ENCODE measurements around the gene LRRC26.
A peak's percentile ranks its signal among the peaks of the same experiment; 100 is the strongest.

Gene LRRC26

DNA sequence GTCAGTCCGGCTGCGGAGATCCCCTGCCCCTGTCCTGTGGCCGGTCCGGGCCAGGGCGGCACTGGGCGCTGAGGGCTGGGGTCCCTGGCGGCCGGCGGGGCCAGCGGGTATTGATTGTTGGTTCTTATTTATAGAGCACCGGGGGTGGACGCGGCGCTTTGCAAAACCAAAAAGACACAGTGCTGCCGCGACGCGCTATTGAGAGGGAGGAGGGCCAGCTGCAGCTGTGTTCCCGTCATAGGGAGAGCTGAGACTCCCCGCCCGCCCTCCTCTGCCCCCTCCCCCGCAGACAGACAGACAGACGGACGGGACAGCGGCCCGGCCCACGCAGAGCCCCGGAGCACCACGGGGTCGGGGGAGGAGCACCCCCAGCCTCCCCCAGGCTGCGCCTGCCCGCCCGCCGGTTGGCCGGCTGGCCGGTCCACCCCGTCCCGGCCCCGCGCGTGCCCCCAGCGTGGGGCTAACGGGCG is 2.5 kb downstream of the LRRC26 start:
- no peak for DNase-seq

- no peak for DNase-seq
Measured at GRCh38 chr9:137166380-137167229, 3.2 kb downstream of the LRRC26 start.

DNA sequence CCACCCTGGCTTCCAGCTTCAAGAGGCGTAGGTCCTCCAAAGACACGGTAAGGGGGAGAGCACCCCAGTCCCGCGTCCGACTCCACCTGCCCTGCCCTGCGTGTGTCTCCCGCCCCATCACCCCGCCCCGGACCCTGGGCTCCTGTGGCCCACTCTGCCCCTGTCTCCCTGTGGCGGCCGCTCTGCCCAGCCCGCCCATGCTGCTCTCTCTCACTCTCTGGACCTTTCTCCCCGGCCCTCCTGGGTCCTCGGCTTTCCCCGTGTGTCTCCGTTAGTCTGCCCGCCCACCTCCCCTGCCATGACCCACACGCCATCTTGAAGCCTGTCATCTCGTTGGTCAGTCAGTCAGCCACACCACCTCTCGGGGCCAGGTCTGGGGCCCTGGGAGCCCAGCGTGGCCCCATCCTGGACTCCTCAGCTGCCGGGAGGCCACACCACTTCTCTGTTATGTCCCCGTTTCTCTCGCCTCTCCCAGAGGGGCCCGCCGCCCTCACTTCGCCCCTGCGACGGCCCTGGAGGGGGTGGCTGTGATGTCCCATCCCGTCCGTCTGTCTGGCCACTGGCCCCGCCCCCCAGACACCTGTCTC is 4.5 kb downstream of the LRRC26 start:
- no peak for DNase-seq

- no peak for DNase-seq
Measured at GRCh38 chr9:137164370-137165249, 5.2 kb downstream of the LRRC26 start.

GRCh38 chr9:137163805-137164204 is 6.0 kb downstream of the LRRC26 start:
- DNase-seq, result no peak

GRCh38 chr9:137163365-137163715 is 6.5 kb downstream of the LRRC26 start:
- no peak for DNase-seq

- DNase-seq, result no peak
Measured at GRCh38 chr9:137162505-137163364, 7.1 kb downstream of the LRRC26 start.

GRCh38 chr9:137161558-137162486 is 8.0 kb downstream of the LRRC26 start:
- no peak for DNase-seq

GRCh38 chr9:137160716-137161557 is 8.9 kb downstream of the LRRC26 start:
- peak; percentile 32 for DNase-seq

- DNase-seq, result no peak
Measured at GRCh38 chr9:137160054-137160425, 9.8 kb downstream of the LRRC26 start.

GRCh38 chr9:137159105-137160053 is 10.5 kb downstream of the LRRC26 start:
- no peak for DNase-seq

DNA sequence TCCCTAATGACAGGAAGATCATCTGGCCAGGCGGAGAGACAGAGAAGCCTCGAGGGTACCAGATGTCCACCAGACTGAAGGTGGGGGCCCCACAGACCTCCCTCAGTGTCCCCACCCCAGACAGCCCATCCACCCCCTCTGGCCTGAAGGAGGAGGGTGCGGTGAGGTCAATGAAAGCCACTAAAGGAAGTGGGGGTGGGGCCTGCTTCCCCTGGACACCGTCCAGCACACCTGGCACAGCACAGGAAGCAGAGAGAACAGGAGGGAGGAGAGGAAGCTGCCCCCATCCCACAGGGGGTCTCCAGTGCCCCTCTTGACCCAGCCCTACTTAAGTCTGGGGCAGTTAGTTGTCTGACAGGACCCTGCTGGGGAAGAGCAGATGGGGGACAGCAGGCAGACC is 11.2 kb downstream of the LRRC26 start:
- DNase-seq, result peak; percentile 11

DNA sequence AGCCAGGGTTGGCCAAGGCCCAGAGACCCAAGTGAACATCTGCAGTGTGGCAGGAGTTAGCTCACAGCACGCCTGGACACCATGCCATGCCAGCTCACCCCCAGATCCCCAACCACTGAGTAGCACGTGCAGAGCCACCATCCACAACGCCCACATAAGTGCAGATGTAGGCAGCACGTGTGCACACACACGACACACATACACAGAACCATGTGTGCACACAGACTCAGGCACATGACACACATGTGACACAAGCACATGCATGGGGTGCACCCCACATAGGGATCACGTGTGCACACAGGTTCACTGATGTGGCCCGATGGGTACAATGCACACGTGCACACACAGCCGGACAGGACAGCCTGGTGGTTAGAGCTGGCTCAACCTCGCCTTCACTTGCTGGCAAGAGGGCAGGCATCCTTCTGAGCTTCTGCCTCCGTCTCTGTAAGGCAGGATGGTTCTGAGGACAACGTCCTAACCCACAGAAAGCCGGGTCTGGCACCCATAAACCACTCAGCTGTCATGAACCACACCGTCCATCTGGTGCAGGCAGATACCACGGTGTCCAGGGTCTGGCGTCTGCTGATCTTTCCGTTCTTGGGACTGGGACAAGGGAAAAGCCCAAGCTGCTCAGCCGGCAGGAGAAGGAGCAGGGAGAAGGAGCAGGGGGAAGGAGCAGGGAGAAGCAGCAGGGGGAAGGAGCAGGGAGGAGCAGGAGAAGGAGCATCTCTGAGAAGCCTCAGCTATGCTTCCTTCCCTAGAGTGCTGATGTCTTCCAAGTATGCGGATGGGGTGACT is 12.0 kb downstream of the LRRC26 start:
- DNase-seq, result no peak

DNA sequence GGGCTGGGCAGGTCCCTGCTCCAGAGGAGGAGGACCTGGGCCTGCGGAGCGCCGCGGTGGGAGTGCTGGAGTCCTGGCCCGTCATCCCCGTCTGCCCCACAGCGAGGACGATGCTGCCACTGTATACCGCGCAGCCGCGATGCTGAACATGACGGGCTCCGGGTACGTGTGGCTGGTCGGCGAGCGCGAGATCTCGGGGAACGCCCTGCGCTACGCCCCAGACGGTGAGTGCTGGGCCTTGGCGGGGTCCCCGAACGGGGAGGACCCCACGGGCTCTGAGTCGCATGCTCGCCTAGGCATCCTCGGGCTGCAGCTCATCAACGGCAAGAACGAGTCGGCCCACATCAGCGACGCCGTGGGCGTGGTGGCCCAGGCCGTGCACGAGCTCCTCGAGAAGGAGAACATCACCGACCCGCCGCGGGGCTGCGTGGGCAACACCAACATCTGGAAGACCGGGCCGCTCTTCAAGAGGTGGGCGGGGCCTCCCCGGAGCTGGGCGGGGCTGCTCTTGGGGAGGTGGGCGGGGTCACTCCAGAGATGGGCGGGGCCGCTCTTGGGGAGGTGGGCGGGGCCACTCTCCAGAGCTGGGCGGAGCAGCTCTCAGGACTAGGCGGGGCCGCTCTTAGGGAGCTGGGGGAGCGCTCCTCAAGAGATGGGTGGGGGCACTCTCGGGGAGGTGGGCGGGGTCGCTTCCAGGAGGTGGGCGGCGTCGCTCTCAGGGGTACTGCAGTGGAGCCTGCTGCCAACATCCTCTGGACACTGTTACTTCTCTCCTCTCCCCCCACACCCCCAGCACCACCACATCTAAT is 13.1 kb downstream of the LRRC26 start:
- no peak for DNase-seq

DNA sequence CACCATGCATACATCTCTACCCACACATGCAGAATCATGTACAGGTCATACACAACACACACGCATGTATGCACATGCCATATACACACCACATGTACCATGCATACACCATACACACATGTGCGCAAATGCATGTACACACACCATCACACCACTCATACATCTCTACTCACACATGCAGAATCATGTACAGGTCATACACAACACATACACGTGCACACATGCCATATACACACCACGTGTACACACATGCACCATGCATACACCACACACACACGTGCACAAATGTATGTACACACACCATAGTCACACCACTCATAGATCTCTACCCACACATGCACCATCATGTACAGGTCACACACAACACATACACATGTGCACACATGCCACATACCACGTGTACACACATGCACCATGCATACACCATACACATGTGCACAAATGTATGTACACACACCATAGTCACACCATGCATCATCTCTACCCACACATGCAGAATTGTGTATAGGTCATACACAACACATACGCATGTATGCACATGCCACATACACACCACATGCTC is 16.9 kb downstream of the LRRC26 start:
- no peak for DNase-seq

GRCh38 chr9:137150617-137151457 is 19.0 kb downstream of the LRRC26 start:
- DNase-seq, result no peak

All from NCI-H510A treated with DMSO at 0.1 percent for 48 hours (cell line).